Keratinocyte (primary cell): Measurements from ENCODE around the gene BBS7. TPM values are rescaled to one million over a fixed set of nuclear protein-coding genes. Genes with fewer than 3 reads are reported as not detected.

Experiments
- DNase-seq: peaks from one replicate; pipeline ENCODE4 v3.0.0-alpha.2; 2011; ENCODE audit warnings: low read depth, missing footprints, low spot score
- FAIRE-seq: peaks from 2 replicates; lab custom pipeline; 2011; peaks lifted over from hg19 to GRCh38; lab: Jason Lieb, UNC
- H2AFZ ChIP-seq: 2 replicates; pipeline ENCODE4 v1.6.0; 2012; ENCODE audit warnings: low read length, control low read depth, inconsistent platforms; ENCODE audit not compliant: control insufficient read depth
- H3K27ac ChIP-seq: 2 replicates; pipeline ENCODE4 v1.5.1; 2011; ENCODE audit warnings: low read length; ENCODE audit not compliant: control insufficient read depth, insufficient read depth
- H3K27me3 ChIP-seq: 3 replicates; pipeline ENCODE4 v1.6.0; 2011; ENCODE audit warnings: low read length; ENCODE audit not compliant: control insufficient read depth, insufficient read depth; ENCODE audit errors: extremely low read depth
- H3K36me3 ChIP-seq, 2 experiments: 2 replicates in 1 of 2; 3 replicates in 1 of 2; pipeline ENCODE4 v1.5.1; 2011; ENCODE audit warnings: low read length in 2 of 2, mild to moderate bottlenecking in 1 of 2; ENCODE audit not compliant: control insufficient read depth in 2 of 2, insufficient read depth in 2 of 2; ENCODE audit errors: extremely low read depth in 1 of 2
- H3K4me1 ChIP-seq: 3 replicates; pipeline ENCODE4 v1.5.1; 2011; ENCODE audit warnings: low read length; ENCODE audit not compliant: control insufficient read depth, insufficient read depth; ENCODE audit errors: extremely low read depth
- H3K4me2 ChIP-seq: 3 replicates; pipeline ENCODE4 v1.6.0; 2011; ENCODE audit warnings: low read depth, low read length; ENCODE audit not compliant: control insufficient read depth, insufficient read depth; ENCODE audit errors: extremely low read depth
- H3K4me3 ChIP-seq, 3 experiments: fragments of 200-600 bp in 1 of 3; sonication (generic) in 1 of 3; 2 replicates in 2 of 3; 3 replicates in 1 of 3; pipeline ENCODE4 v1.5.1; 2011 to 2016; ENCODE audit warnings: low read length in 3 of 3, mild to moderate bottlenecking in 3 of 3, control low read depth in 2 of 3, inconsistent platforms in 1 of 3, low read depth in 1 of 3, mixed read lengths in 1 of 3, mixed run types in 1 of 3, moderate library complexity in 1 of 3; ENCODE audit not compliant: control insufficient read depth in 2 of 3, insufficient read depth in 2 of 3; ENCODE audit errors: extremely low read depth in 1 of 3
- H3K79me2 ChIP-seq: 2 replicates; pipeline ENCODE4 v1.6.0; 2012; ENCODE audit warnings: low read length; ENCODE audit not compliant: control insufficient read depth, insufficient read depth
- H3K9ac ChIP-seq: 3 replicates; pipeline ENCODE4 v1.6.0; 2011; ENCODE audit warnings: low read length; ENCODE audit not compliant: control insufficient read depth, insufficient read depth; ENCODE audit errors: extremely low read depth
- H3K9me1 ChIP-seq: 3 replicates; pipeline ENCODE4 v1.6.0; 2011; ENCODE audit warnings: low read length; ENCODE audit not compliant: control insufficient read depth, insufficient read depth; ENCODE audit errors: extremely low read depth
- H3K9me3 ChIP-seq: 2 replicates; pipeline ENCODE4 v1.5.1; 2012; ENCODE audit warnings: low read depth, low read length; ENCODE audit not compliant: control insufficient read depth
- H4K20me1 ChIP-seq: 3 replicates; pipeline ENCODE4 v1.6.0; 2011; ENCODE audit warnings: low read length; ENCODE audit not compliant: control insufficient read depth, insufficient read depth; ENCODE audit errors: extremely low read depth
- EZH2 ChIP-seq: IDR thresholded peaks from one replicate; pipeline ENCODE4 v1.6.1; 2012; ENCODE audit warnings: inconsistent platforms, mild to moderate bottlenecking, low read length, moderate library complexity
- dilution Hi-C: fragments of 300-500 bp; cut with MboI; formaldehyde crosslinking; loops from one replicate; pipeline ENCODE4 v1.7.0; 2020; ENCODE audit warnings: low sequenced_read_pairs; ENCODE audit not compliant: extremely low pct_ligation_motif_present
- polyA plus RNA-seq, 5 experiments: library from polyadenylated mRNA; depleted of rRNA in 3 of 5; stranded (reverse) in 3 of 5; stranded (forward) in 1 of 5; unstranded in 1 of 5; fragments of >200 nt; gene quantifications; 1 replicate in 1 of 5; 2 replicates in 3 of 5; 3 replicates in 1 of 5; pipeline versions ENCODE4 v1.2.1 to v1.2.3, GENCODE V29; 2011 to 2012; ENCODE audit warnings: missing spikeins in 2 of 5, low read depth in 1 of 5, low replicate concordance in 1 of 5
- TF ChIP-seq, protein P1 (sequence below), 3 experiments: IDR thresholded peaks in 1 of 3; conservative IDR thresholded peaks in 1 of 3; optimal IDR thresholded peaks in 1 of 3; 2 replicates in 2 of 3; 3 replicates in 1 of 3; pipeline versions ENCODE3 to v1.5.1; 2011; ENCODE audit warnings: low read length in 3 of 3, mild to moderate bottlenecking in 3 of 3, moderate library complexity in 2 of 3, control low read depth in 1 of 3, inconsistent platforms in 1 of 3; ENCODE audit not compliant: insufficient read depth in 2 of 3; ENCODE audit errors: extremely low read depth in 1 of 3

BBS7 gene
- polyA plus RNA-seq, 1 donor (not counting 4 experiments of a cell fraction or from before 2014, with no cell fraction given), result 34.8 TPM

DNA sequence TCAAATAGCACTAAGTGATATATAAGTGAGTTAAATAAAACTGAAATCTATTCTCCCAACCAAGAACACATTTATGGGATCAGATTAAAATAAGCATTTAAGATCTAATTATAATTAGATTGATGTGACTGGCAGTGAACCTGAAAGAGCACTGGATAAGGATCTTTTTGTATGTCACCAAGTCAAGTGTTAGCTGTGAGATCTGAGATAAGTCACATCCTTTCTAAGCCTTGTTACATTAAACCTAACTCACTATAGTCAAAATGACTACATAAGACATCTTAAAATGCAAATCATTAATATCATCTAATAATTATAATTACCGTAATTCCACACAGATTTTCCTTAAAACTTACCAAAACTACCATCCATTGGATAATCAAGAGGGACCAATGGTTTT, 48.2 kb downstream of the BBS7 start:
- FAIRE-seq (no peak), DNase-seq (no peak)
- H3K9me3 ChIP-seq, result no peaks in the 10 kb centered on the region
- H3K4me2 ChIP-seq, result peak overlapping the region; percentile 57
- H3K27ac ChIP-seq, result no peak overlapping the region
- no peaks in the 10 kb centered on the region for H3K9me1 ChIP-seq
- dilution Hi-C loops, result no loop called here
- H3K9ac ChIP-seq, result no peak overlapping the region
- H2AFZ ChIP-seq, result no peak overlapping the region
- H3K79me2 ChIP-seq, result peaks cover 30% of the 10 kb centered on the region
- peak overlapping the region in 2 of 3 experiments; percentile 91 to 94 for H3K4me3 ChIP-seq
- H4K20me1 ChIP-seq, result no peaks in the 10 kb centered on the region
- peaks cover 6 to 9% of the 10 kb centered on the region in 2 experiments for H3K36me3 ChIP-seq
- no peak for TF ChIP-seq EZH2
- TF ChIP-seq, protein P1, sequence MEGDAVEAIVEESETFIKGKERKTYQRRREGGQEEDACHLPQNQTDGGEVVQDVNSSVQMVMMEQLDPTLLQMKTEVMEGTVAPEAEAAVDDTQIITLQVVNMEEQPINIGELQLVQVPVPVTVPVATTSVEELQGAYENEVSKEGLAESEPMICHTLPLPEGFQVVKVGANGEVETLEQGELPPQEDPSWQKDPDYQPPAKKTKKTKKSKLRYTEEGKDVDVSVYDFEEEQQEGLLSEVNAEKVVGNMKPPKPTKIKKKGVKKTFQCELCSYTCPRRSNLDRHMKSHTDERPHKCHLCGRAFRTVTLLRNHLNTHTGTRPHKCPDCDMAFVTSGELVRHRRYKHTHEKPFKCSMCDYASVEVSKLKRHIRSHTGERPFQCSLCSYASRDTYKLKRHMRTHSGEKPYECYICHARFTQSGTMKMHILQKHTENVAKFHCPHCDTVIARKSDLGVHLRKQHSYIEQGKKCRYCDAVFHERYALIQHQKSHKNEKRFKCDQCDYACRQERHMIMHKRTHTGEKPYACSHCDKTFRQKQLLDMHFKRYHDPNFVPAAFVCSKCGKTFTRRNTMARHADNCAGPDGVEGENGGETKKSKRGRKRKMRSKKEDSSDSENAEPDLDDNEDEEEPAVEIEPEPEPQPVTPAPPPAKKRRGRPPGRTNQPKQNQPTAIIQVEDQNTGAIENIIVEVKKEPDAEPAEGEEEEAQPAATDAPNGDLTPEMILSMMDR (optimal IDR thresholded peaks at IDR 0.05 in 1 of 3, IDR thresholded peaks at IDR 0.05 in 1 of 3, conservative IDR thresholded peaks at IDR 0.05 in 1 of 3; ENCODE audit: extremely low read depth in 1 of 3, insufficient read depth in 2 of 3, low read length in 3 of 3), result no peak
- peaks cover 8% of the 10 kb centered on the region for H3K4me1 ChIP-seq
- no peaks in the 10 kb centered on the region for H3K27me3 ChIP-seq

DNA sequence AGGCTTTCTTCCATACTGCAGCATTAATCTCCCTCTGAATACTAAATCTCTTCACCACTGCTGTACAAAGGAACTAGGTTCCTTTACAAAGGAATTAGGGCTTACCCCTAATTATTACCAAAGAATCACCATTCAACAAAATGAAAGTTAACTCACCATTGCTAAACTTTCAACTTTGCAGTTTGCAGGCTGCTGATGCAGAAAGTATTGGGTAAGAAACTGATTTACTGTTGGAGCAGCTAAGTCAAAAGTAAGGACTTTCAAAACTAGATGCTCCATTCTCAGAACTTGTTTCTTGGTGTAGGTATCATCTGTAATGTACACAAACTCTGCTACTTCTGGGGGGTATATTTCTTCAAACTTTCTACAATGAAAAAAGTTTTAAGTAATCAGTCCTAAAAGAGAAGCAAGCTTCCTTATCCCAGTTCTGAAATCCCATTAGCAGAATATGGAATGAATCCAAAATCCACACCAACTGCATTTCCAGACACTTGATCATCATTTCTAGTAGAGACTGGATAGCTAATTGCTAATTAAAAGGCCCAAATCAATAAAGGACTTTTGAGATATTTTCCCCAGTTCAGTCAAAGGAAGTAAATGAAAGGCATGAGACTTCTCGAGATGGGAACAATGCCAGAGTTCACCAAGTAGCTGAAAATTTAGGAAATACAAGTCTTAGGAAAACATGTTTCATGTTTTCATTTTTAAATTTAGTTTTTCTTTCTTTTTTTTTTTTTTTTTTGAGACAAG, 50.9 kb downstream of the BBS7 start:
- Histone ChIP-seq H3K9ac (no peak overlapping the region), H3K36me3 (peaks cover 6 to 7% of the 10 kb centered on the region in 2 experiments), H3K27me3 (no peaks in the 10 kb centered on the region), H3K27ac (no peak overlapping the region), H3K4me1 (peaks cover 8% of the 10 kb centered on the region), H4K20me1 (no peaks in the 10 kb centered on the region), H3K4me2 (no peak overlapping the region), H2AFZ (no peak overlapping the region), H3K4me3 (no peak overlapping the region), H3K9me3 (no peaks in the 10 kb centered on the region), H3K79me2 (peaks cover 30% of the 10 kb centered on the region), H3K9me1 (no peaks in the 10 kb centered on the region)
- FAIRE-seq (no peak), DNase-seq (no peak)
- TF ChIP-seq, protein P1 (optimal IDR thresholded peaks at IDR 0.05 in 1 of 3, IDR thresholded peaks at IDR 0.05 in 1 of 3, conservative IDR thresholded peaks at IDR 0.05 in 1 of 3; ENCODE audit: extremely low read depth in 1 of 3, insufficient read depth in 2 of 3, low read length in 3 of 3), result no peak
- TF ChIP-seq EZH2, result no peak
- dilution Hi-C loops, result no loop called here
